ENCODE data around the gene CHST11.
"Not testable (repeated sequence)": the region's sequence is repeated elsewhere in the genome, so short reads cannot be mapped to it uniquely, and the experiment has no call there.

The CHST11 gene

GRCh38 chr12:104806194-104806593, 349.4 kb downstream of the CHST11 start:
- H3K4me3 ChIP-seq (ENCODE audit: control insufficient read depth in 1 of 7, extremely low read depth in 1 of 7, insufficient read depth in 4 of 7, low read depth in 2 of 7, low read length in 6 of 7); H3K9me3 ChIP-seq (ENCODE audit: control extremely low read depth in 1 of 5, control insufficient read depth in 4 of 5, insufficient read depth in 2 of 5, low read depth in 1 of 5, low read length in 4 of 5); H3K27ac ChIP-seq (ENCODE audit: insufficient read depth in 1 of 2, low read depth in 1 of 2, low read length in 2 of 2, poor library complexity in 1 of 2, severe bottlenecking in 2 of 2); H3K27me3 ChIP-seq (replicated peaks in 2 of 5; ENCODE audit: control insufficient read depth in 4 of 5, insufficient read depth in 5 of 5, low read length in 4 of 5); DNase-seq; POLR2A ChIA-PET; H3K36me3 ChIP-seq (ENCODE audit: control insufficient read depth in 4 of 4, insufficient read depth in 4 of 4, low read length in 3 of 4); CTCF ChIA-PET; H3K4me1 ChIP-seq (ENCODE audit: control extremely low read depth in 1 of 4, control insufficient read depth in 4 of 4, insufficient read depth in 4 of 4, low read length in 3 of 4): not testable (repeated sequence)
- no CpG with 5 or more reads among the region's 4 CpGs for WGBS (ENCODE audit: insufficient coverage)

- peaks cover 0 to 6% (median 2%) of the 10 kb centered on the region in 4 experiments for H3K4me1 ChIP-seq (ENCODE audit: control extremely low read depth in 1 of 4, control insufficient read depth in 4 of 4, insufficient read depth in 4 of 4, low read length in 3 of 4)
- no peaks in the 10 kb centered on the region for H3K9me3 ChIP-seq (ENCODE audit: control extremely low read depth in 1 of 5, control insufficient read depth in 4 of 5, insufficient read depth in 2 of 5, low read depth in 1 of 5, low read length in 4 of 5)
- no peak for DNase-seq
- H3K36me3 ChIP-seq (ENCODE audit: control insufficient read depth in 4 of 4, insufficient read depth in 4 of 4, low read length in 3 of 4), result no peaks in the 10 kb centered on the region
- H3K4me3 ChIP-seq (ENCODE audit: control insufficient read depth in 1 of 7, extremely low read depth in 1 of 7, insufficient read depth in 4 of 7, low read depth in 2 of 7, low read length in 6 of 7), result no peak overlapping the region
- no peaks in the 10 kb centered on the region for H3K27me3 ChIP-seq (replicated peaks in 2 of 5; ENCODE audit: control insufficient read depth in 4 of 5, insufficient read depth in 5 of 5, low read length in 4 of 5)
- WGBS (ENCODE audit: insufficient coverage), result 100% methylated on average over 2 of the region's 3 CpGs
- H3K27ac ChIP-seq (ENCODE audit: insufficient read depth in 1 of 2, low read depth in 1 of 2, low read length in 2 of 2, poor library complexity in 1 of 2, severe bottlenecking in 2 of 2), result no peak overlapping the region
- POLR2A ChIA-PET, result no interaction called here
- CTCF ChIA-PET, result no interaction called here
Observed at GRCh38 chr12:104809251-104809650, 352.5 kb downstream of the CHST11 start.

GRCh38 chr12:104809706-104810385, 353.1 kb downstream of the CHST11 start:
- Histone ChIP-seq H3K4me1 (ENCODE audit: control extremely low read depth in 1 of 4, control insufficient read depth in 4 of 4, insufficient read depth in 4 of 4, low read length in 3 of 4) (peaks cover 0 to 6% (median 2%) of the 10 kb centered on the region in 4 experiments), H3K27ac (ENCODE audit: insufficient read depth in 1 of 2, low read depth in 1 of 2, low read length in 2 of 2, poor library complexity in 1 of 2, severe bottlenecking in 2 of 2) (no peak overlapping the region), H3K4me3 (ENCODE audit: control insufficient read depth in 1 of 7, extremely low read depth in 1 of 7, insufficient read depth in 4 of 7, low read depth in 2 of 7, low read length in 6 of 7) (no peak overlapping the region), H3K27me3 (replicated peaks in 2 of 5; ENCODE audit: control insufficient read depth in 4 of 5, insufficient read depth in 5 of 5, low read length in 4 of 5) (no peaks in the 10 kb centered on the region), H3K9me3 (ENCODE audit: control extremely low read depth in 1 of 5, control insufficient read depth in 4 of 5, insufficient read depth in 2 of 5, low read depth in 1 of 5, low read length in 4 of 5) (no peaks in the 10 kb centered on the region), H3K36me3 (ENCODE audit: control insufficient read depth in 4 of 4, insufficient read depth in 4 of 4, low read length in 3 of 4) (no peaks in the 10 kb centered on the region)
- POLR2A ChIA-PET, result no interaction called here
- DNase-seq, result peak in 1 of 3 donors; percentile 4
- CTCF ChIA-PET, result interaction anchor here (1.0 kb wide), 1 partner anchor 12 kb away, joined by 3 read pairs; no protein-coding TSS in a partner anchor
- 86% methylated on average over 3 of the region's 4 CpGs for whole genome bisulfite sequencing (ENCODE audit: insufficient coverage)

Measured in common myeloid progenitor, CD34-positive (primary cell).